ENCODE measurements around the gene EFNA5.

EFNA5 gene

DNA sequence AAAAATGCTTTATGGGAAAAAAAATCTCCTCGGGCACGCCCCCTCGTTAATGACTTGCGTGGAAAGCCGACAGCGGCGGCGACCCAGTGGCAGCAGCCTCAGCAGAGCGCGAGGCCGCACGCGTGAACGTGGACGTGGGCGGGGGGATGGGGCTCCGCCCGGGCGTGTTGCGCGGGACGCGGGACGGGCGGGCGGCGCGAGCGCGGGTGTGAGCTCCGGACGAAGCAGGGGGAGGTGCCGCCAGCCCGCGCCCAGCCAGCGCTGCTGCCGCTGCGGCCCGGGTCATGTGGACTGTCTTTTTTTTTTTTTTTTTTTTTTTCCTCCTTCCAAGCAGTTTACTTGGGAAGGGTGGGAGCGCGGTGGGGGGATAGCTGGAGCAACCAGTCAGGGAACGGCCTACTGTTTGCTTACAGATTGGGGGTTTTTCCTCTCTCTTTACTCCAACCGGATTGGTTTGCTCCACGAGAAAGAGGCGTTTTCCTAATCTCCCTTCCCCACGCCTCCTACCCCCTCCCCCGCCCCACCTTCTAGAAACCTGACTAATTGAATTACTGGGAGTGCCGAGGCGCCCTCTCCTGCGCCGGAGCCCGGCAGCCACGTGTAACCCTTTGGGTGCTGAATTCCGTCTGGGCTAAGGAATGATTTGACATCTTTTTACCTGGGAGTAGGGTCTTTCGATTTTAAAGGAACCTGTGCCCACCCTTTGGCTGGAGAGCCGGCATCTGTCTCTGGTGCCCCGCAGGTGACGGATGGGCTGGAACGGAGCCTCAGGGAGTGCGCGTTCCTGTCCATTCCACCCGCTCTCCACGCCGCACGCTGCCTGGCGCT, 1.7 kb upstream of the EFNA5 start:
- peak; percentile 93 for DNase-seq

DNA sequence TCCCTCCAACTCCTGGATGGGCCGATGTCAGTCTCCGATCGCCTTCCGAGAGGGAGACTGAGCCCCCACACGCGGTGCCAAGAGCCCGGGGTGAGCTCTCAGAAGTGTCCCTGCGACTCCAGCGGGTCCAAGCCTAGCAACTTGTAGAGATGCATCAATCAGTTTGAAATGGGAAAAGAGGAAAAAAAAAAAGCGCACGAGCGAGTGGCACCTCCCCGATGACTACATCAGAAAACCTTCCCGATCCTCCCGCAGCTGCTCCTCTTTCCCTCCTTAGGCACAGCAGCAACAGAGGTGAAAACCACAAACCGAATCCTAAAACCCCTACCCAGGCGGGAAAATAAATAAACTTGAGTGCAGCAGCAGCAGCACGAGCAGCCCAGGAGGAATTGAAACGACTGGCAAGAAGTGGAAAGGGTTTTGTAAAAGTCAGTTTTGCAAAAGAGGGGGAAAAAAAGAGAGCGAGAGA, 1.0 kb upstream of the EFNA5 start:
- no peak for DNase-seq

DNA sequence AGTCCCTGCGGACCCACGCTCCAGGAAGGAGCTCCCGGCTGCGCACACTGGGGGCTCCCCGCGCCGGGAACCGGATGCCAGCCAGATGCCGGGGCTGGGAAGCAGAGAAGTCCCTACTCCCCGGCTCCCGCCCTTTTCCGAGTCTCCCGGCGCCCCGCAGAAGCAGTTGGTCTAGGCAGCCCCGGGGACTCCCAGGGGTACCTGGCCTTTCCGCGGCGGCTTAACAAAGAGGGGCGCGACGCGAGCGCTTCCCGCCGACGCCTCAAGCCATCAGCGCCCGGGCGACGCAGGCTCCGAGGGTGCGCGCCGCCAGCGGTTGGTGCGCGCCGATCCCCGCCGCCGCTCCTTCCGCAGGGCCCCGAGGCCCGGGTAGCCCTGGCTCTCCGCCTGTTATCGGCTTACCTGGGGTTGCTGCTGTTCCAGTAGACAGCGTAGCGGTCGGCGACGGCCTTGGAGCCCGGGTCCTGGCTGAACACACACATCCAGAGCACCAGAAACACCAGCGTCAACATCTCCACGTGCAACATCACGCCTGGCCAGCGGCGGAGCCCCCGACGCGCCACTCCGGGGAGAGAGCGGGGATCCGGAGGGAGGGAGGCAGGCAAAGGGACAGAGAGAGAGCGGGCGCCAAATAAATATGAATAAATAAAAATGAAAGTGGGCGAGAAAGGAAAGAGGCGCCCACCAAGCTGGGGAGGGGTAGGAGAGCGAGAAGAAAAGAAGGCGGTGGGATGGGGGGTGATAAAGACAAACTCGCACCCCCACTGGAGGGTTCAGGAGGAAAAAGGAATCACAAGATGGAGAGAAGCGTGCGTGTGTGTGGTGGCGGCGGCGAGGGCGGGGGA, 428 bp downstream of the EFNA5 start:
- no peak for DNase-seq

DNA sequence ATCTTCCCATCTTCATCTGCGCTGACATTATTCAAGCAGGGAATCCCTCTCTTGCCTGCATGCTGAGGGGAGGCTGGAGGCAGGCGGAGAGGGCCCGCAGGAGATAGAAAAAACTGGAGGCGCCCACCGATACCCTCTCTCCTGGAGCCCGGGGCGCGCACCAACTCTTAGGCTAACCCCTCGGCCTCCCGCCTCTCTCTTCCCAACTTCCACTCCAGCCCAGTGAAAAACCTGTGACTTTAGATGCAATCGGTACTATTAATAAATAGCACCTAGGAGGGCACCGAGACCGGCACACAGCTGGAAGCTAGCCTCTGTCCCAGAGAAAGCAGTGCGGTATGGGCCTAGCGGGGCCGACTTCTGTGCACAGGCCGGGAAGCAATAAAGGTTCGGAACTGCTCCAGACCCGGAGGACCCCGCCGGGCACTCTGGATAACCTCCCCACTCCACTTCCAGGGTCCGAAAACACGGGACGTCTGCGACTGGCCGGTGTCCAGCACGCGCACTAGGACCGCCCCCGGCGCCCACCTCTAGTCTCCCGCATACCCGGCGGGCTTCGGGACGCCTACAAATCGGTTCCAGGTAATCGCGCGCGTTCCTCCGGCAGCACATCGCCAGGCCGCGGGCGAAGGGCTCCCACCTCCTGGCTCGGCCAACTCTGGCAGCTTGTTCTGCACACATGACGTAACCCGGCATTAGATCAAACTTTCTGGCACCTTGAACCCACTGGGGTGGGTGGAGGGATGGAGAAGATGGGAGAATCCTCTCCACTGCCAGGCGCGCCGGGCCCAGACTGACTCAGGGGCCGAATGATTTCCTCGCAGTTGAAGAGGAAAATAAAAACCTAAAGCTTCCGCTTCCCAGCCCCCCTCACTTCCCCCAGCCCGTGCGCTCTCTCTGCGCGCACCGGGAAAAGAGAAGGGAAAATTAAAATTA, 1.4 kb downstream of the EFNA5 start:
- no peak for DNase-seq

DNA sequence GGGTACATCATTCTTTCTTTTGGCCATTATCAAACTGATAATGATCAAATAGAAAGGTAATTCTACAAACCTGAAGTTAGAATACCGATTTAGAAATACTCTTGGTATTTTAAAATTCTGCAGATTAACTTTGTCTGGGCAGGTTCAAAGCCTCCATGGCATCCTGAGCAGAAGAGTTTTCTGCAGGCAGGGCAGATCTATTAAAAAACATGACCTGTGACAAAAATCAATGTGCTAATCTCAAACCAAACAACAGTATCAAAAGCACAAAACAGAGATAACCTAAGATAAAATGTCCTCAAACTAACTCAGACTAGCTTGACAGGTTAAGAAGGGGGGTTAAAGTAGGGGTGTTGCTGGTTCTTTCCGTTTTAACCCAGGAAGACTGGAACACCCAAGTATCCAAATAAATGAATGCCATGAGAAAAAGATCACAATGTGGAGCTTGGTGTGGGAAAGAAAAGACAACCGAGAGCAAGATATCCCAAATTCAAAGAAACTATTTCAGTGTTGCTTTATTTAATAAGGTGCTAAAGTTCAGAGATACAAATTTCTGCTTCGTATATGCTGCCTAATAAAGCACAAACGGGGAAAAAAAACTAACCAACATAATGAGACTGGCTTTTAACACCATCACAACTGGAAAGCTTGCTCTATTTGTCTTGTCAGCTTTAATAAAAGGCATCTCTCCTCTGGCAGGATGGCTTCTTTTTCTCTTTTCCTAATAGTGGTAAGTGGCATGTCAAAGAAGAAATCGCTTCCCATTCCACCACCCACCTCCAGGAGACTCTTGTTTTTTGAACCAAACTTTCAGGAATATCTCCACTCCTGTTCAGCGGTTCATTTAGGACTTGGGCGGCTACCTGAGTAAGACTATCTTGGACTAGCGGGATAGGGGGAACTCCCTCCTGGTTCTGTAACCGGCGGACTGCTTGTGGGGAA, 2.3 kb downstream of the EFNA5 start:
- no peak for DNase-seq

DNA sequence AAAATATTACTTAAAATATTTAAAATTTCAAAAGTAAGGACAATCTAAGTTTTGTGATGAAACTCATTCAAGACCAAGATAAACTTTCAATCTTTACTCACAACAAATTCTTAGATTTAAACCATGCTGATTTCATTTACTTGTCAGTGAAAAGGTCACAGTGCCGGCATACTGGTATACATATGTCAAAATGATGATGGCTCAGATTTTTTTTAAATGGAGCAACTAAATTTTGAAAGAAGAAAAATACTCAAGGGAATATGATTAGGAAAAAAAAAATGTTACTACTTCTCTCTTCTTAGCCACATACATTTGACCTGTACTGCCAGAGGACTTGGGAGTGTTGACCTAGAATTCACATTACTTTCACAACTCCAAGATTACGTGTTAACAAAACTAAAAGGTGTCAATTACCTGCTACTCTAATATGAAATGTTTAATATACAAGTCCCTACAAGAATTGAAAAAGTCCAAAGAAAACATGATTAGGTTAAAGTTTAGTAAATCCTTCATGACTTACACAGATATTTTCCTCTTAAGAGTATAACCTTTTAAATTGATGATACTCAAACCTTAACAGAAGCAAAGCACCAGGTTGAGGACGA, 4.6 kb downstream of the EFNA5 start:
- DNase-seq: no peak

DNA sequence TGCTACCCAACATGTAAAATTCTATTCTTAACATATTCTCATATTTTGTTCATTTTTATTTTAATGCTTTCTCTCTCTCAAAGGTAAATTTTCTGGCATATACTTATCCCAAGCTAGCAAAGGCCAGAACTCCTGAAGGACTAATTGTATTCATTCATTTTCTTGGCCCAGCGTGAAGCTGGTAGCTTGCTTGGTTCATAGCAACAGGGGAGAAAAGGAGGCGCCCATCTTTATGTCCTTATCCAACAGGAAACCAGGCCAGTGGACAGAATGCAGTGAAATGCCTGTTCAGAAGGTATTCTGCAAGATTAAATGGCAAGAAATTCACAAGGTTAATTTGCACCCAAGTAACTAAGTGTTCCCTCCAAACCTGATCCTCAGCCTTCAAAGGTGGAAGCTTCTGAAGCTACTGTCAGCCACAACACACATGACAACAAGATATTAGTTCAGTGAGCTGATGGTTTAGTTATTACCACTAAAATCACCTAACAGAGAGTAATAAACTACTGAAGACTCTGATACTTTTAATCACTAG, 5.6 kb downstream of the EFNA5 start:
- no peak for DNase-seq

DNA sequence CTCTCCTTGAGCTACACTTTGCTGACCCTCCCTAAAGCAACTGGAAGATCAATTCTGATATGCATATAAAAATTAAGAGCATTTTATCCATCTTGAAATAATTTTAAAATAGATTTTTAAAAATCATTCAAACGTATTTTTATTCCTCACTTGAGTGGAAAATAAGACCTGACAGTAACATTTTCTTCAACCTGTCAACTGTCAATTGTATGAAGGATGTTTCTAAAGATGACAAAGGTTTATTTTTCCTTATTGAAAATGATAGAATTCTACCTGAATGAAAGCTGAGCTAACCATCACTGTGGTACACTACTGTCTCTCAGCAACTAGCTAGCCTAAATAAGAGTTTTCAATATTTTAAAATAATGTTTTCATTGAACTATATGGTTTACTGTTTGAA, 7.0 kb downstream of the EFNA5 start:
- DNase-seq: no peak

DNA sequence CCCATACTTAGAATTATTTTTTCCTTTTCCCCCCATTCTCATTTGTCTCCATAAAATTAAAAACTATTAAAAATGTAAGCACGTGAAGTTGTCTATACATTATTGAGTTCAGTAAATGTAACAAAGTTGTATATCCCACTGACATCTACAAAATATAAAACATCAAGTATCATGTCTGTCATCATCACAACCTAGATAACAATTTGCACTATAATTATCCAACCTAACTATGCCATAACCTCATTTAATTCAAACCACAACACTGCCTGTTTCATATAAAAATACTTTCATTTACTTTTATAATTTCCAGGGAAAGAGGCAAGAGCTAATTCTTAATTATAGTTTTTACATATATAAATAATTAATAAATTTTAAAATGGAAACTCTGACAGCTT, 9.1 kb downstream of the EFNA5 start:
- DNase-seq: no peak

DNA sequence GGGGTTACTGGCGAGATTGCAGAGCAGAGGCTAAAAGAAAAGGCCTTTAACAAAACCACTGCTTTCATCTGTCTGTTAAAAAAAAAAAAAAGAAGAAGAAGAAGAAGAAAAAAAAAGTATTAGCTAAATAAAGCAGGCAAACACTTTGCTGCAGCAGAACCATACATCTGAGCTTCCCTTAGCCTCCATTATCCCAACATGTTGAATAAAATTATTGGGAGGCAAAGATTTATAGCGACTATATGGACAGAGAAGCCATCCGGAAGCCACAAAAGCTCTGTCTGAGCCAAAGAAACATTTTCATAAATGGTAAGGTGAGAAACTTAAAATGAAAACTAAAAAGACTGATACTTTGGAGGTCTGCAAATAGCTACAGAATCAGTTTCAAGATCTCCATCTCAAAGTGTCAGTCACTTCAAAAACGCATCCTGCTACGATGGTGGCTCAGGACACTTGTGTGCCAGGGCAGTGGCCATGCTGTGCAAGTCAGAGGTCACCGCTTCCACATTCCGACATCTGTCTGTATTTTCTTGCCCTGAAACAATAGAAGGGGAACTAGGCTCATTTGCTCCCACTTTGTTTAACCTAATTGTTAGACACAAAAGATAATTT, 9.6 kb downstream of the EFNA5 start:
- no peak for DNase-seq

DNA sequence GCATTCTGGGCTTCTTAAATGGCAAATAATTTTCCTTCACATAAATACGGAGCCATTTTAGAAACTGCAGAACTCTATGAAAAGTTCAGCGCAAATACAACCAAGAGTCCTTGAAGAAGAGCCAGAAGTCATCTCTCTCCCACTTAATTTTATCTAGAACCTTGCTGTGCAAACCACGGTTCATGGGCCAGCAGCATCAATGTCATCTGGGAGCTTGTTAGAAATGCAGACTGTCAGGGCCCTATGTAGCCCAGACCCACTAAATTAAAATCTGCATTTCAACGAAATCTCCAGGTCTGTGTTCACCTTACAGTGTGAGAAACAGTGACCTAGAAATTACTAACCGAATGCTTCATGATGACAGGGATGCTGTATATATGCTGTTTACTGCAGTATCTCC, 12.2 kb downstream of the EFNA5 start:
- no peak for DNase-seq

DNA sequence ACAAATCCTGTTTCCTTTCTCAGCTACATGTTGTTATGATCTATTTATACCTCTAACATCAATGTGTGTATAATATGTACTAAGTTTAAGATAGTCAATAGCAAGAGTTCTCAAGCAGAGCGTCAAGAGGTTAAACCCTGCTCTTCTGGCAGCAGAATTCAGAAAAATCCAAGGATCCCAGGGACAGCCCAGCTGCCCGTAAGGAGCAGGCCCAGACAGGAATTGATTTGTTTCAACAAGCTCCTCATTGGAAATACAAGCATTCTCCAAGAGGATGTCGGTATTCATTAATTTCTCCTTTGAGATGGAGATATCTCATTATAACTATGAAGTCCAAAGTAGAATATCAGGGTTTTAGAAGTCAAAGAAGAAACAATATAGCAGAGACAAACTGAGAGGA, 14.9 kb downstream of the EFNA5 start:
- no peak for DNase-seq

DNA sequence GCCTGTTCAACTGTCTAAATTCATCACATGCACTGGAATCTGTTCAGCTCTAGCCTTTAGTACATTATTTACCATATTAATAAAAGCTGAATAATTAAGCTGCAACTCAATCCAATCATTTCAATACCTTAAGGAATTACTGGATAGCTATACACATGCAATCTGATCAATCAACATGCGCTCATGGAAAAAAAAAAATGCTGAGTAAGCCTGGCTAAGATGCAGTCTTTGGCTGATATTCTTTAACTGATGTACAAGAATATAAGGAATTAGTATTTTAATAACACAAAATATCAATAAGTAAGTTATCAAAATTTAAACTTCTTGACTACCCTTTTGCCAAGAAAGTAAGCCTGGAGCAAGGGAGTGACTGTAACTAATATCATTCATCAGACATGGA, 15.9 kb downstream of the EFNA5 start:
- no peak for DNase-seq

DNA sequence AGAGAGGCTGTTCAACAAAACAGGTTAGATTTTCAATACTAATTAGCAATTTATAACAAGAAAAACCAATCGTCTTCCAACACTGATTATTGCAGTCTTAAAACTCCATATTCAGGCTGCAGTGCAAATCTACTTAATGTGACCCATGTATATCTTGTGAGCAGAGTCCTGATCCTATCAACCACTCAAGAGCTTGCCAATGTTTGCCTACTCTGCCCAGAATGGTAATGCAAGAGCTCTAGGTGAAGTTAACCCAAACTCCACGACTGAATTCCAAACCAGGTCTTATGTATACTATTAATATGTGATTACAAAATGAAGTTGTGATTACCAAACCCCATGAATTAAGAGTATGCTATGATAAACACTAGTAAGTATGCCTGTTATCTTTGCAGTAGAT, 17.1 kb downstream of the EFNA5 start:
- DNase-seq: no peak

DNA sequence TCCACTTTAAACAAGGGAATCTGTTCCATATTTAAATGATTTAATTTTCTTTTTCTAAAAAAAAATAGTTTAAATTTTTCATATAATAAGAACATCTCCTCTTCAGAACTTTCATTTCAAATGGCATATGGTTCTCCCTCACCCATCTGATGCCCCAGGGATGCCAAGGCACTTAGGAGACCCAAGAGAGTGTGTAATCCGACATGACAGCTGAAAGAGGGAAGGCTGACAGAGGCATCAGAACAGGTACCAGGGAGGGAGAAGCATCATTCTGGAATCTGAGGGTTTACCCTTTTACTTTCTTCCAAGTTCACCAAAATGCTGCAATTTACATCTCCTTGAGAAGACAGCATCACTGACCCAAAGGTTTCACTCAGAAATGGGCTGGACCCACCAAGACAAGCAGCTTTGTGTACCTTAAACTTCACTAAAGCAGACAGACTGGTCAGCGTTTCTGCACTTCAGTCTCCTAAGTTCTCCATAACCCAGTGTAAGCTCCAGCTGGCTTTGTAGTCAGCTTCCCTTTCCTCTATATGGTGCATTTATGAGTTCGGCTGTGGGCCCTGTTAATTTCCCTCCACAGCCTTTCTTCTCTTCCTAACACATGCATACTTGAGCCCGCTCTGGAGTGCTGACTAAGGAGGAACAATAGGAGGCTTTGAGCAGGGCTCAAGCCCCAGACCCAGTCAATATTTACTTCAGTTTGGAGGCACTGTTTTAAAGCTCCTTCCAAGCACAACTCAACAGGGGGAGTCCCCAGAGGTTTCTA, 17.7 kb downstream of the EFNA5 start:
- peak; percentile 34 for DNase-seq

DNA sequence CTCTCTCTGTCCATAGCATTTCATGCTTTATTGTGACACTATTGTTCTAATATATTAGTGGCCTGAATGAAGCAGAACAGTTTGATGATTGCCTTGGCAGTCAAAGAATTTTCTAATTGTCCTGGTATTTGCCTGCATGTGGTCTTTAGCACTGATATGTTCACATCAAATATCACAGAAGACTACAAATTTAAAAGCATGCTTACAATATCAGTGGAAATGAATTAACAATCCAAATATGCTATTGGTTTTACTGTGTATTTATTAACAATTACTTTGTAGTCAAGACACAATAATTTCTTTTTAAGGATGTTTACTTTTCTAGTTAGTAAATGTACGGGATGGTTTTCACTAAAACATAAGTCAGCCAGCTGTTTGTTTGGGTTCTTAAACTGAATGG, 18.3 kb downstream of the EFNA5 start:
- DNase-seq: no peak

DNA sequence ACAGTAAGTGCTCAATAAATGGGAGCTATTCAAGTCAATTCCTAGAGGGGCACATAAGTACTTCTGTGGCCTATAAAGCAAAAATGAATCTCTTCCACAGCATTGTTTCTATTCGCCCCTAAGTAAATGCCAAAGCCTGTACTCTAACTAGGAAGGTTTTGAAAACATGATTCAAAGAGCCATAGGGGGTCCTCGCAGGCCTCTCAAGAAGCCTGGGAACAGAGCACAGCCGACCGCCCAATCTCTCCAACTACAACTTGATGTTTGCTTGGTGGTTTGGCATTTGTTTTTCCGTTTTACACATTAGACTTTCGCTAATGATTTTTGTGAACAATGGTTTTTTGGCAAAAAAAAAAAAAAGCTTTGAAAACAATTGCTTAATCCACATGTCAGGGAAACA, 19.4 kb downstream of the EFNA5 start:
- no peak for DNase-seq

DNA sequence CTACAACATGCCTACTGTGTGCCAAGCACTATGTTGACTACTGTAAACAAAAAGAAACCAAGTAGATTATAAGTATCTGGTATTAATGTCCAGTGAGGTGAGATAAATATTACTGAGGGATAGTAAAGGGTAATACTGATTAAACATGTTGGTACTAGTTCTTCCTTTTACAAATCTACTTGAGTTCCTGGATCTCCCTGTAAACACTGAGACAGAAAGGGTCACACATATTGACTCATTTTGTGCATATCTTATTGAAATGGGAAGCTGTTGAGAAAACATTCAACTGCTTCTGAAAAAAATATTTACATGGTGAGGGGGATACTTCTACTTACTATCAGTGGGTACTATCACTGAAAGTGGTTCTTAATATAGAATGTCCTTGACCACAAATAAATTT, 24.3 kb downstream of the EFNA5 start:
- DNase-seq: no peak

DNA sequence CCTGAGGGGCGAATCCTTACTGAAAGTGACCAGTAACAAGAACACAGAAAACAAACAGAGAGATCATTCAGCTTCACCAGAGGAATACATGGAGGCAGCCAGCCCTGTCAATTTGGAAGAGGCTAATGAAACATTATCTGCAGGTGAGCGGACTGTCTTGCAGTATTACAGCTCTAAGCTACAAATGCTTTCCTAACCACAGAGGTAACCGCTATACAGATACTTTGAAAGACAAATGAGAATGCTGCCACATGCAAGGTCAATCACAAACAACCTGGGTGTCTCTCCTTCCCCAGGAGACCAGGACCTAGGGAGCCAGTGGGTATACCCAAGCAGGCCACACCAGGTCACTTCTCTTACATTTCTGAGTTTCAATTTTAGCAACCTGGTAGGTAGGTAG, 30.2 kb downstream of the EFNA5 start:
- DNase-seq: no peak

DNA sequence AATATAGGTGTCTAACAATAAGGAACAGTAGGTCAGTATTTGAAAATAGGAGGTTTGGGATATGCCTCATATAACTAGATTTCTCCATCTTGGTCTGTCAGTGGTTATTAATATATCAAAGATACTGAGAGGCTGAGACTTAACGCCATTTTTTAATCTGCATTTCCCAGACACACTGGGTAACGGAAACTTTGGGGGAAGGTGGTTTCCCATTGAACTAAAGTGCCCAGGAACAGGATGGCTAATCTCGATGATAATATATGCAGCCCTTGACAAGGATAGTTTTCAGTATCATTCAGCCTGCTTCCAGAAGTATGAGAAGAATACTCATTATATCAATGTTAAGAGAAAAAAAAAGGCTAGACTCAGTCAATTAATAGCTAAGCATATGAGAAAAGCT, 30.7 kb downstream of the EFNA5 start:
- DNase-seq: no peak
